HG03439 (cell line): ENCODE results near the gene CD226.
"Not testable (repeated sequence)": the region's sequence is repeated elsewhere in the genome, so short reads cannot be mapped to it uniquely, and the experiment has no call there.

ENCODE experiments used
- ATAC-seq: cut with Tn5 transposase; IDR thresholded peaks from one replicate; pipeline ENCODE4 v1.9.1; 2021; ENCODE audit warnings: mild to moderate bottlenecking, moderate library complexity; ENCODE audit not compliant: unreplicated experiment

CD226 gene

GRCh38 chr18:69916412-69916811 is 31.3 kb downstream of the CD226 start:
- no peak for ATAC-seq

- no peak for ATAC-seq
These were observed 38.8 kb downstream of the CD226 start for GRCh38 chr18:69908838-69909237.

- ATAC-seq = no peak
These were observed 40.9 kb downstream of the CD226 start for GRCh38 chr18:69906765-69907164.

- no peak for ATAC-seq
These were observed 46.7 kb downstream of the CD226 start for GRCh38 chr18:69900941-69901340.

GRCh38 chr18:69899154-69899923 is 48.3 kb downstream of the CD226 start:
- ATAC-seq = not testable (repeated sequence)

- ATAC-seq = no peak
These were observed 49.3 kb downstream of the CD226 start for GRCh38 chr18:69898241-69898861.

GRCh38 chr18:69897397-69898108 is 50.1 kb downstream of the CD226 start:
- ATAC-seq = peak; percentile 54

- no peak for ATAC-seq
These were observed 52.3 kb downstream of the CD226 start for GRCh38 chr18:69895066-69896047.

GRCh38 chr18:69894467-69894866 is 53.2 kb downstream of the CD226 start:
- no peak for ATAC-seq

GRCh38 chr18:69890558-69890957 is 57.1 kb downstream of the CD226 start:
- no peak for ATAC-seq

GRCh38 chr18:69889009-69889408 is 58.7 kb downstream of the CD226 start:
- no peak for ATAC-seq

- no peak for ATAC-seq
These were observed 60.4 kb downstream of the CD226 start for GRCh38 chr18:69887256-69887655.

GRCh38 chr18:69885841-69886531 is 61.7 kb downstream of the CD226 start:
- peak; percentile 84 for ATAC-seq

- ATAC-seq = no peak
These were observed 62.3 kb downstream of the CD226 start for GRCh38 chr18:69885355-69885754.

GRCh38 chr18:69883781-69884180 is 63.9 kb downstream of the CD226 start:
- no peak for ATAC-seq

- ATAC-seq = peak; percentile 44
These were observed 64.6 kb downstream of the CD226 start for GRCh38 chr18:69882965-69883668.

- ATAC-seq = no peak
These were observed 67.6 kb downstream of the CD226 start for GRCh38 chr18:69880083-69880482.

GRCh38 chr18:69879051-69879450 is 68.6 kb downstream of the CD226 start:
- ATAC-seq = not testable (repeated sequence)

- ATAC-seq = no peak
These were observed 69.3 kb downstream of the CD226 start for GRCh38 chr18:69878213-69878933.
